Panc1 (cell line): ENCODE data around the gene RASSF9. TPM values are rescaled to one million over a fixed set of nuclear protein-coding genes. Genes with fewer than 3 reads are reported as not detected.

Source experiments
- ATAC-seq: fragments of 200-7000 bp; cut with Tn5 transposase; 2 replicates; pipeline ENCODE4 v1.9.1; 2020; ENCODE audit warnings: mild to moderate bottlenecking, moderate library complexity
- BruUV-seq: library from RNA; stranded (reverse); fragments of 400-500 nt; replicated peaks from 2 replicates; lab custom pipeline; 2021; lab: Mats Ljungman, UMichigan
- CTCF ChIA-PET: fragments of 300-600 bp; sonication (Branson Sonifier 250); formaldehyde crosslinking; loops from one replicate; lab custom pipeline; 2022; ENCODE audit warnings: antibody characterized with exemption; lab: Charles Lee
- POLR2A ChIA-PET: fragments of 300-600 bp; sonication (Branson Sonifier 250); formaldehyde crosslinking; loops from one replicate; lab custom pipeline; 2022; ENCODE audit warnings: antibody characterized with exemption; lab: Charles Lee
- DNase-seq: peaks from one replicate; pipeline ENCODE4 v3.0.0-alpha.2; 2010; ENCODE audit warnings: low read depth, low spot score
- H3K27ac ChIP-seq: 2 replicates; pipeline ENCODE4 v1.5.1; 2011; ENCODE audit warnings: mild to moderate bottlenecking, low read length, inconsistent platforms
- H3K27me3 ChIP-seq: fragments of 200-500 bp; sonication (Bioruptor generic); 2 replicates; pipeline ENCODE4 v1.6.0; 2014; ENCODE audit warnings: low read length, inconsistent platforms; ENCODE audit not compliant: control insufficient read depth, insufficient read depth
- H3K36me3 ChIP-seq: fragments of 200-500 bp; sonication (Bioruptor generic); 2 replicates; pipeline ENCODE4 v1.5.1; 2014; ENCODE audit warnings: inconsistent platforms, mild to moderate bottlenecking, low read length, moderate library complexity; ENCODE audit not compliant: control insufficient read depth, insufficient read depth
- H3K4me1 ChIP-seq: 2 replicates; pipeline ENCODE4 v1.5.1; 2011; ENCODE audit warnings: inconsistent platforms, mild to moderate bottlenecking, low read length, moderate library complexity; ENCODE audit not compliant: control insufficient read depth, insufficient read depth
- H3K4me3 ChIP-seq, 2 experiments: 2 replicates each; pipeline ENCODE4 v1.5.1; 2011 to 2012; ENCODE audit warnings: low read depth in 2 of 2, low read length in 2 of 2, mild to moderate bottlenecking in 2 of 2, inconsistent platforms in 1 of 2, moderate library complexity in 1 of 2
- H3K9me3 ChIP-seq: fragments of 200-500 bp; sonication (Bioruptor generic); 2 replicates; pipeline ENCODE4 v1.5.1; 2014; ENCODE audit warnings: low read depth, mild to moderate bottlenecking, inconsistent platforms, low read length, moderate library complexity; ENCODE audit not compliant: control insufficient read depth, insufficient read depth
- CTCF ChIP-seq: fragments of 450-650 bp; IDR thresholded peaks from 2 replicates; pipeline ENCODE4 v1.5.1; 2017; ENCODE audit warnings: mild to moderate bottlenecking
- POLR2AphosphoS5 ChIP-seq: IDR thresholded peaks from 2 replicates; pipeline ENCODE4 v1.6.1; 2012; ENCODE audit warnings: mild to moderate bottlenecking, low read depth, low read length, moderate library complexity
- REST ChIP-seq, 2 experiments: IDR thresholded peaks; 2 replicates each; pipeline ENCODE4 v1.6.1; 2011 to 2012; ENCODE audit warnings: low read depth in 2 of 2, control low read depth in 1 of 2, low read length in 1 of 2, mild to moderate bottlenecking in 1 of 2, moderate library complexity in 1 of 2; ENCODE audit not compliant: insufficient read depth in 1 of 2
- SIN3A ChIP-seq: IDR thresholded peaks from 2 replicates; pipeline ENCODE4 v1.6.1; 2012; ENCODE audit warnings: low read depth, mild to moderate bottlenecking, low read length, moderate library complexity, borderline replicate concordance; ENCODE audit not compliant: insufficient read depth
- TCF7L2 ChIP-seq: IDR thresholded peaks from 2 replicates; pipeline ENCODE4 v1.6.1; 2011; ENCODE audit warnings: mild to moderate bottlenecking, low read depth, low read length, inconsistent platforms
- in situ Hi-C: cut with HindIII; loops from 2 replicates; pipeline ENCODE4 v1.10.0; 2016; ENCODE audit warnings: low sequenced_read_pairs, low pct_unique_long_range_greater_than_20kb
- intact Hi-C: fragments of 100-400 bp; cut with micrococcal nuclease; formaldehyde crosslinking; loops from one replicate; pipeline ENCODE4 v1.10.0; 2022; ENCODE audit not compliant: unreplicated experiment
- total RNA-seq: library from RNA; stranded (reverse); gene quantifications from one replicate; pipeline ENCODE4 v1.2.1, GENCODE V29; 2021; ENCODE audit not compliant: unreplicated experiment

The RASSF9 gene
- total RNA-seq, 1 experiment from 2014 or later = 0.33 TPM

DNA sequence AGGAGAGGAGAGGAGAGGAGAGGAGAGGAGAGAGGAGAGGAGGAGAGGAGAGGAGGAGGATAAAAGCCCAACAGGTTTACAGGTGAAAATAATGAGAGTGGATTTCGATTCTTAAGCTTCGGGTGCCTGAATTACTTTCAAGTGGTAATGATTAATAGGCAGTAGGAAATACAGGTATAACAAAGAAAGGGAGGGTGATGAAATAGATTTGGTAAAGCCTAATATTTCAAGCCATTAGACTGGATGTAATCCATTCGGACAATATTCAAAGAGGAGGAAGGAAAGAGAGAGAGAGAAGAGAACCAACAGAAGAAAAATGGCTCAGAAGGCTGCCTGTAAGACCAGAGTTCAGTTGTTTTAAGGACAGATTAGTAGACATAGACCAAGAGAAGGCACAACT, 76.6 kb downstream of the RASSF9 start:
- POLR2A ChIA-PET = no interaction called here
- DNase-seq = no peak
- no peaks in the 10 kb centered on the region for H3K9me3 ChIP-seq
- H3K4me1 ChIP-seq = no peaks in the 10 kb centered on the region
- ATAC-seq = no peak
- H3K27me3 ChIP-seq = no peaks in the 10 kb centered on the region
- no peaks in the 10 kb centered on the region for H3K36me3 ChIP-seq
- no peak overlapping the region for H3K4me3 ChIP-seq
- intact Hi-C loops = no loop called here
- CTCF ChIA-PET = interaction anchor here (0.6 kb wide), 1 partner anchor 147 kb away, joined by 3 read pairs; no protein-coding TSS in a partner anchor
- in situ Hi-C loops = no loop called here
- H3K27ac ChIP-seq = no peak overlapping the region
- TF ChIP-seq POLR2AphosphoS5 (no peak), CTCF (no peak), SIN3A (no peak), REST (IDR thresholded peaks at IDR 0.05; ENCODE audit: insufficient read depth in 1 of 2, low read depth in 2 of 2, low read length in 1 of 2) (no peak), TCF7L2 (no peak)
- no TSS peak for BruUV-seq

GRCh38 chr12:85759091-85759490, 77.1 kb downstream of the RASSF9 start:
- TF ChIP-seq POLR2AphosphoS5 = no peak
- no peak for TF ChIP-seq REST (IDR thresholded peaks at IDR 0.05; ENCODE audit: insufficient read depth in 1 of 2, low read depth in 2 of 2, low read length in 1 of 2)
- TF ChIP-seq CTCF = no peak
- TF ChIP-seq TCF7L2 = no peak
- TF ChIP-seq SIN3A = no peak
- CTCF ChIA-PET = no interaction called here
- DNase-seq = no peak
- BruUV-seq = no TSS peak
- H3K4me3 ChIP-seq = no peak overlapping the region
- no peaks in the 10 kb centered on the region for H3K36me3 ChIP-seq
- no peak overlapping the region for H3K27ac ChIP-seq
- H3K4me1 ChIP-seq = no peaks in the 10 kb centered on the region
- no peaks in the 10 kb centered on the region for H3K27me3 ChIP-seq
- ATAC-seq = no peak
- in situ Hi-C loops (no loop called here), intact Hi-C loops (no loop called here)
- H3K9me3 ChIP-seq = no peaks in the 10 kb centered on the region
- POLR2A ChIA-PET = no interaction called here
